Activated gamma-delta T cell treated with Interleukin-2 at 50 U/mL for 16 hours (primary cell): Measurements from ENCODE around the gene FGFRL1.

Source experiments
- DNase-seq: peaks from one replicate; pipeline ENCODE4 v3.0.0-alpha.2; 2020

FGFRL1 gene

GRCh38 chr4:1024882-1025545, 13.6 kb downstream of the FGFRL1 start:
- no peak for DNase-seq

- no peak for DNase-seq
Observed at GRCh38 chr4:1026115-1026514, 14.7 kb downstream of the FGFRL1 start.

GRCh38 chr4:1027219-1027914, 15.9 kb downstream of the FGFRL1 start:
- no peak for DNase-seq

GRCh38 chr4:1027915-1028238, 16.5 kb downstream of the FGFRL1 start:
- no peak for DNase-seq

GRCh38 chr4:1028574-1029220, 17.3 kb downstream of the FGFRL1 start:
- no peak for DNase-seq

- DNase-seq, result no peak
Observed at GRCh38 chr4:1029529-1029928, 18.1 kb downstream of the FGFRL1 start.

- no peak for DNase-seq
Observed at GRCh38 chr4:1030031-1030430, 18.6 kb downstream of the FGFRL1 start.

- no peak for DNase-seq
Observed at GRCh38 chr4:1030559-1030958, 19.1 kb downstream of the FGFRL1 start.

GRCh38 chr4:1031346-1031745, 19.9 kb downstream of the FGFRL1 start:
- DNase-seq, result no peak

- DNase-seq, result no peak
Observed at GRCh38 chr4:1031956-1032795, 20.8 kb downstream of the FGFRL1 start.

GRCh38 chr4:1032861-1033260, 21.4 kb downstream of the FGFRL1 start:
- no peak for DNase-seq

- DNase-seq, result no peak
Observed at GRCh38 chr4:1033840-1034551, 22.6 kb downstream of the FGFRL1 start.

- no peak for DNase-seq
Observed at GRCh38 chr4:1035510-1035909, 24.1 kb downstream of the FGFRL1 start.

GRCh38 chr4:1036095-1036494, 24.7 kb downstream of the FGFRL1 start:
- no peak for DNase-seq

GRCh38 chr4:1036976-1037810, 25.8 kb downstream of the FGFRL1 start:
- no peak for DNase-seq

- DNase-seq, result no peak
Observed at GRCh38 chr4:1038948-1039492, 27.6 kb downstream of the FGFRL1 start.

- no peak for DNase-seq
Observed at GRCh38 chr4:1039493-1040343, 28.3 kb downstream of the FGFRL1 start.

- DNase-seq, result no peak
Observed at GRCh38 chr4:1040344-1041146, 29.1 kb downstream of the FGFRL1 start.

GRCh38 chr4:1041147-1041935, 29.9 kb downstream of the FGFRL1 start:
- DNase-seq, result no peak
